ENCODE measurements around the gene PARD6B. TPM values are rescaled to one million over a fixed set of nuclear protein-coding genes. Genes with fewer than 3 reads are reported as not detected.

Gene PARD6B
- total RNA-seq, 1 donor from 2014 or later = 43.2 TPM

DNA sequence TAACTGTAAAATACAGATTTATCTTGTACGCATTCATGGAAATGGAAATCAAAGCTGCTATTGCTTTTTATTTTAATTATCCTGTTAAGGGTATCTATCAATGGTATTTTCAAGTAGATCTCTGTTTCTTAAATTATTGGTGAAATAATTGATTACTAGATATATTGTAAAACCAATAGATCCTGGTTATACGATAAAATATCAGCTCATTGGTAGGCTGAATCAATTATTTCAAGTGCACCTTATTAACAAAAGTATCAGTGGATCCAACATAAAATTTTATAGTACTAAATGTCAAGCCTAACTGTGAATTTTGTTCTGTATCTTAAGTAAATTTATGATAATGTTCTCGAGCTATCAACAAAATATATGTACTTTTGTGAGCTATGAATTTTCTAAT, 21.8 kb downstream of the PARD6B start:
- intact Hi-C loops (cut with DNase I) = no loop called here
- TF ChIP-seq CTCF (IDR thresholded peaks at IDR 0.05) = no peak
- Histone ChIP-seq H3K4me1 (no peaks in the 10 kb centered on the region), H3K9me3 (no peaks in the 10 kb centered on the region), H3K4me3 (no peak overlapping the region), H3K27me3 (no peaks in the 10 kb centered on the region), H3K36me3 (no peaks in the 10 kb centered on the region), H3K27ac (no peak overlapping the region)
- ATAC-seq (no peak), DNase-seq (no peak)

DNA sequence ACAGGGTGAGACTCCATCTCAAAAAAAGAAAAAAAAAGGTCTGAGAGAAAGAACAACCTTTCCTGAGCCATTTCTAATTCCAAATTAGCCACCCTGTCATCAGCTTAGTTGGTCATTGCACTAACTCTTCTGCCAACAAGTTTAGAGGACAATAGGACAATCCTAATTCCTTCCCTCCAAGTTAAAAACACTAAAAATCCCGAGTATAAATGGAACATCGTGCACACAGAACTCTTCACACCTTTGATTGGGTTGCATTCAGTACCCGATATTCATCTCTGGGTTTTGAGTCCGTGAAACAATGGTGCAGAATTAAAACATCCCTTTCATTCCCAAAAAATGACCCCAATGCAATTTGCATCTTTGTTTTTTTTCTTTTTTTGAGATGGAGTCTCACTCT, 23.0 kb downstream of the PARD6B start:
- H3K36me3 ChIP-seq = no peaks in the 10 kb centered on the region
- TF ChIP-seq CTCF (IDR thresholded peaks at IDR 0.05) = no peak
- intact Hi-C loops (cut with DNase I) = no loop called here
- no peaks in the 10 kb centered on the region for H3K4me1 ChIP-seq
- no peaks in the 10 kb centered on the region for H3K27me3 ChIP-seq
- no peaks in the 10 kb centered on the region for H3K9me3 ChIP-seq
- no peak overlapping the region for H3K27ac ChIP-seq
- no peak for ATAC-seq
- DNase-seq = no peak
- H3K4me3 ChIP-seq = no peak overlapping the region

GRCh38 chr20:50756447-50756846, 25.1 kb downstream of the PARD6B start:
- no peak for TF ChIP-seq CTCF (IDR thresholded peaks at IDR 0.05)
- H3K27ac ChIP-seq = no peak overlapping the region
- no peak for DNase-seq
- intact Hi-C loops (cut with DNase I) = no loop called here
- H3K36me3 ChIP-seq = no peaks in the 10 kb centered on the region
- H3K4me1 ChIP-seq = peaks cover under 1% of the 10 kb centered on the region
- no peak overlapping the region for H3K4me3 ChIP-seq
- H3K9me3 ChIP-seq = no peaks in the 10 kb centered on the region
- no peak for ATAC-seq
- H3K27me3 ChIP-seq = no peaks in the 10 kb centered on the region

GRCh38 chr20:50758469-50758868, 27.1 kb downstream of the PARD6B start:
- no peak for DNase-seq
- H3K4me3 ChIP-seq = no peak overlapping the region
- no peak for ATAC-seq
- no peaks in the 10 kb centered on the region for H3K27me3 ChIP-seq
- no peaks in the 10 kb centered on the region for H3K36me3 ChIP-seq
- no peaks in the 10 kb centered on the region for H3K9me3 ChIP-seq
- TF ChIP-seq CTCF (IDR thresholded peaks at IDR 0.05) = no peak
- no peak overlapping the region for H3K27ac ChIP-seq
- intact Hi-C loops (cut with DNase I) = no loop called here
- peaks cover 15% of the 10 kb centered on the region for H3K4me1 ChIP-seq

GRCh38 chr20:50758992-50759391, 27.6 kb downstream of the PARD6B start:
- Histone ChIP-seq H3K4me1 (peaks cover 15% of the 10 kb centered on the region), H3K4me3 (no peak overlapping the region), H3K9me3 (no peaks in the 10 kb centered on the region), H3K36me3 (no peaks in the 10 kb centered on the region), H3K27me3 (no peaks in the 10 kb centered on the region), H3K27ac (no peak overlapping the region)
- intact Hi-C loops (cut with DNase I) = no loop called here
- DNase-seq = no peak
- ATAC-seq = no peak
- no peak for TF ChIP-seq CTCF (IDR thresholded peaks at IDR 0.05)

- H3K27ac ChIP-seq = no peak overlapping the region
- H3K36me3 ChIP-seq = no peaks in the 10 kb centered on the region
- DNase-seq = no peak
- H3K27me3 ChIP-seq = no peaks in the 10 kb centered on the region
- intact Hi-C loops (cut with DNase I) = no loop called here
- H3K9me3 ChIP-seq = no peaks in the 10 kb centered on the region
- H3K4me1 ChIP-seq = peaks cover 15% of the 10 kb centered on the region
- no peak for TF ChIP-seq CTCF (IDR thresholded peaks at IDR 0.05)
- no peak for ATAC-seq
- no peak overlapping the region for H3K4me3 ChIP-seq
Measured at GRCh38 chr20:50759678-50760077, 28.3 kb downstream of the PARD6B start.
